GM18951 (cell line): Measurements from ENCODE around the gene DNAH9.

Source experiments
- POLR2A ChIP-seq: IDR thresholded peaks from 4 replicates; pipeline ENCODE4 v1.6.1; 2011; ENCODE audit warnings: mild to moderate bottlenecking; ENCODE audit not compliant: insufficient read length, insufficient read depth; ENCODE audit errors: extremely low read depth
- in situ Hi-C: fragments of 300-500 bp; cut with MboI; formaldehyde crosslinking; loops from one replicate; pipeline ENCODE4 v1.12.0; 2022; ENCODE audit warnings: low sequenced_read_pairs, mixed read lengths, inconsistent platforms; ENCODE audit not compliant: unreplicated experiment

DNAH9 gene

GRCh38 chr17:11719856-11720255, 121.6 kb downstream of the DNAH9 start:
- in situ Hi-C loops, result no loop called here
- no peak for TF ChIP-seq POLR2A

- in situ Hi-C loops, result no loop called here
- no peak for TF ChIP-seq POLR2A
These were observed 122.5 kb downstream of the DNAH9 start for GRCh38 chr17:11720816-11721215.

- in situ Hi-C loops, result no loop called here
- no peak for TF ChIP-seq POLR2A
These were observed 132.5 kb downstream of the DNAH9 start for GRCh38 chr17:11730747-11731146.

GRCh38 chr17:11736613-11737312, 138.5 kb downstream of the DNAH9 start:
- in situ Hi-C loops, result no loop called here
- no peak for TF ChIP-seq POLR2A

GRCh38 chr17:11737313-11737679, 139.0 kb downstream of the DNAH9 start:
- TF ChIP-seq POLR2A, result no peak
- in situ Hi-C loops, result no loop called here

GRCh38 chr17:11738151-11738550, 139.9 kb downstream of the DNAH9 start:
- in situ Hi-C loops, result no loop called here
- no peak for TF ChIP-seq POLR2A

GRCh38 chr17:11739351-11739750, 141.1 kb downstream of the DNAH9 start:
- in situ Hi-C loops, result no loop called here
- no peak for TF ChIP-seq POLR2A

- TF ChIP-seq POLR2A, result no peak
- in situ Hi-C loops, result no loop called here
These were observed 141.6 kb downstream of the DNAH9 start for GRCh38 chr17:11739848-11740247.

GRCh38 chr17:11742886-11743285, 144.6 kb downstream of the DNAH9 start:
- in situ Hi-C loops, result no loop called here
- TF ChIP-seq POLR2A, result no peak

GRCh38 chr17:11744696-11745095, 146.4 kb downstream of the DNAH9 start:
- no peak for TF ChIP-seq POLR2A
- in situ Hi-C loops, result no loop called here

- in situ Hi-C loops, result no loop called here
- TF ChIP-seq POLR2A, result no peak
These were observed 149.2 kb downstream of the DNAH9 start for GRCh38 chr17:11747441-11747840.

- in situ Hi-C loops, result no loop called here
These were observed 159.5 kb downstream of the DNAH9 start for GRCh38 chr17:11757815-11758214.

GRCh38 chr17:11768106-11768505, 169.8 kb downstream of the DNAH9 start:
- TF ChIP-seq POLR2A, result no peak
- in situ Hi-C loops, result no loop called here

More at GRCh38 chr17:11757815-11758214, 159.5 kb downstream of the DNAH9 start:
- TF ChIP-seq POLR2A, result no peak

- in situ Hi-C loops, result no loop called here
- TF ChIP-seq POLR2A, result no peak
These were observed 170.7 kb downstream of the DNAH9 start for GRCh38 chr17:11768981-11769380.

- in situ Hi-C loops, result no loop called here
- TF ChIP-seq POLR2A, result no peak
These were observed 173.8 kb downstream of the DNAH9 start for GRCh38 chr17:11772031-11772430.

- in situ Hi-C loops, result no loop called here
- TF ChIP-seq POLR2A, result no peak
These were observed 181.6 kb downstream of the DNAH9 start for GRCh38 chr17:11779892-11780291.
